Peyer's patch (tissue), 4 donors: ENCODE data around the gene COPS9. TPM values are rescaled to one million over a fixed set of nuclear protein-coding genes. Genes with fewer than 3 reads are reported as not detected.

Experiments used
- DNase-seq, 3 donors: peaks; one replicate each; pipeline ENCODE4 v3.0.0-alpha.2; 2017 to 2019
- H3K27ac ChIP-seq, 4 donors: fragments of 200-600 bp; sonication (generic); one replicate each; pipeline ENCODE4 v1.5.1; 2016 to 2019
- H3K27me3 ChIP-seq, 2 donors: fragments of 200-600 bp; sonication (generic); one replicate each; pipeline ENCODE4 v1.5.1; 2019
- H3K36me3 ChIP-seq, 3 donors: fragments of 200-600 bp; sonication (generic); one replicate each; pipeline ENCODE4 v1.5.1; 2016 to 2019
- H3K4me1 ChIP-seq, 4 donors: fragments of 200-600 bp; sonication (generic); one replicate each; pipeline ENCODE4 v1.5.1; 2016 to 2019
- H3K4me3 ChIP-seq, 4 donors: fragments of 200-600 bp; sonication (generic); 1 replicate in 3 of 4; 2 replicates in 1 of 4; pipeline ENCODE4 v1.5.1; 2016 to 2019; ENCODE audit warnings: mild to moderate bottlenecking in 1 of 4
- H3K9me3 ChIP-seq, 4 donors: fragments of 200-600 bp; sonication (generic); one replicate each; pipeline ENCODE4 v1.5.1; 2016 to 2019; ENCODE audit warnings: mild to moderate bottlenecking in 1 of 4
- POLR2A ChIP-seq, 2 donors: fragments of 450-650 bp; IDR thresholded peaks; one replicate each; pipeline ENCODE4 v1.5.1; 2017; ENCODE audit warnings: antibody characterized with exemption in 2 of 2, mild to moderate bottlenecking in 2 of 2, moderate library complexity in 2 of 2
- total RNA-seq, 4 donors: library from RNA; depleted of rRNA; stranded (reverse); fragments of >200 nt; gene quantifications; one replicate each; pipeline ENCODE4 v1.1.0, GENCODE V29; 2016
- TF ChIP-seq, protein P1 (sequence below), 6 experiments: fragments of 450-650 bp in 4 of 6; fragments of 200-600 bp in 2 of 6; sonication (generic) in 1 of 6; IDR thresholded peaks; one replicate each; pipeline ENCODE4 v1.5.1; 2017 to 2019; ENCODE audit warnings: antibody characterized with exemption in 6 of 6, mild to moderate bottlenecking in 3 of 6, moderate library complexity in 1 of 6

The COPS9 gene
- total RNA-seq, 4 donors from 2014 or later, result 57.3 to 113 (median 104) TPM

GRCh38 chr2:240164586-240164985 is 28.5 kb upstream of the COPS9 start:
- Histone ChIP-seq H3K4me1 (no peaks in the 10 kb centered on the region), H3K27me3 (no peaks in the 10 kb centered on the region), H3K27ac (no peak overlapping the region), H3K36me3 (no peaks in the 10 kb centered on the region), H3K9me3 (no peaks in the 10 kb centered on the region), H3K4me3 (no peak overlapping the region)
- DNase-seq, result no peak
- no peak for TF ChIP-seq POLR2A (IDR thresholded peaks at IDR 0.05)
- TF ChIP-seq, protein P1, sequence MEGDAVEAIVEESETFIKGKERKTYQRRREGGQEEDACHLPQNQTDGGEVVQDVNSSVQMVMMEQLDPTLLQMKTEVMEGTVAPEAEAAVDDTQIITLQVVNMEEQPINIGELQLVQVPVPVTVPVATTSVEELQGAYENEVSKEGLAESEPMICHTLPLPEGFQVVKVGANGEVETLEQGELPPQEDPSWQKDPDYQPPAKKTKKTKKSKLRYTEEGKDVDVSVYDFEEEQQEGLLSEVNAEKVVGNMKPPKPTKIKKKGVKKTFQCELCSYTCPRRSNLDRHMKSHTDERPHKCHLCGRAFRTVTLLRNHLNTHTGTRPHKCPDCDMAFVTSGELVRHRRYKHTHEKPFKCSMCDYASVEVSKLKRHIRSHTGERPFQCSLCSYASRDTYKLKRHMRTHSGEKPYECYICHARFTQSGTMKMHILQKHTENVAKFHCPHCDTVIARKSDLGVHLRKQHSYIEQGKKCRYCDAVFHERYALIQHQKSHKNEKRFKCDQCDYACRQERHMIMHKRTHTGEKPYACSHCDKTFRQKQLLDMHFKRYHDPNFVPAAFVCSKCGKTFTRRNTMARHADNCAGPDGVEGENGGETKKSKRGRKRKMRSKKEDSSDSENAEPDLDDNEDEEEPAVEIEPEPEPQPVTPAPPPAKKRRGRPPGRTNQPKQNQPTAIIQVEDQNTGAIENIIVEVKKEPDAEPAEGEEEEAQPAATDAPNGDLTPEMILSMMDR (IDR thresholded peaks at IDR 0.05), result no peak

DNA sequence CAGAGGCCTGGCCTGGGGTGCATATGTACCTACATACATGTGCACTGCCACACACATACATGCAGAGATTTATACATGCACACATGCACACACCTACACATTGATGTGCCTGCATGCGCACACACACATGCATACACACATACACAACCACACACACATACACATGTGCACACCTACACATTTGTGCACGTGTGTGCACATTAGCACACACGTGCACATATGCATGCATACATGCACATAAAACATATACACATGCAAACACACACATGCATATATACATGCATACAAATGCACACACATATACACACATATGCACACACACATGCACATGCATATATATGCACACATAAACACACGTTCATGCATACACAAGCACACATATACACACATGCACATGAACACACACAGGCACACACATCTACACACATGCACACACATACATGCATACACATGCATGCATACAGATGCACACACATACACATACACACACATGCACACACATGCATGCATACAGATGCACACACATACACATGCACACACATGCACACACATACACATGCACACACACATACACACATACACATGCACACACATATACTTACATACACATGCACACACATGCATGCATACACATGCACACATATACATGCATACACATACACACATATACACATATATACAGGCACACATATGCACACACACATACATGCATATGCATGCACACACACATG is 27.9 kb upstream of the COPS9 start:
- Histone ChIP-seq H3K9me3 (no peaks in the 10 kb centered on the region), H3K4me1 (no peaks in the 10 kb centered on the region), H3K27me3 (no peaks in the 10 kb centered on the region), H3K4me3 (no peak overlapping the region), H3K27ac (no peak overlapping the region), H3K36me3 (no peaks in the 10 kb centered on the region)
- TF ChIP-seq POLR2A (IDR thresholded peaks at IDR 0.05), result no peak
- TF ChIP-seq, protein P1 (IDR thresholded peaks at IDR 0.05), result no peak
- no peak for DNase-seq

DNA sequence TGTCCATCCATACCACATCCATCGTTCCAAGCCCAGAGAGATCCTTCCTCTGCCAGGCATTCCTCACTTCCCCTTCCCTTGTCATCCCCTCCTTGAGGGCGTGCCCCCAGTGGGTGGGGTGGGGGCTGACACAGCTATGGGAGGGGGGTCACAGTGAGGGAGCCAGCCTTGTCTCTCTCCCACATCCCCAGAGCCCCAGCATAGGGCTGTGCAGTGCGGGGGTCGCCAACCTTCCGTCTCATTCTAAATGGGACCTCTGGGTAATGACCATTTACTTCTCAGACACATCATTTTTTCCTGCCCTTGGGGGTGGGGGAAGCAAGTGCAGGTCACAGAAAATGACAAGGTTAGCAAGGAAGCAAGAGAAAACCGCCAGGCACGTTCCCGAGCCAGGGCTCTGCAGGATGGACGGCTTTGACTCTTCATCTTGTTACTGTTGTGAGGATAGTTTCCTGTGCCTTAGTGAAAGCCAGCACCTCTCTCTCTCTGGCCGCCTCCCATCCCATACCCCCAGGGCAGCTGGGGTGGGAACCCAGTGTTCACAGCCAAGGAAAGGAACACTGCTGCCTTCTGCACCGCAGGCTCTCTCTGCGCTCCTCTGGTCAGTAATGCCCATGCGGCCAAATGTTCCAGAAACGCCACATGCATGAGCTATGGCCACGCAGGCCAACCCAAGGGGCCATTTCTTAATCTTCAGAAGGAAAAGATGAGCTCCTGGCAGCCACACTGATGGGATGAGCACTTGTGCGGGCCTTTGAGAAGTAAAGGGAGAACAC is 27.0 kb upstream of the COPS9 start:
- peak in 1 of 3 donors; percentile 27 for DNase-seq
- TF ChIP-seq, protein P1 (IDR thresholded peaks at IDR 0.05), result no peak
- no peak for TF ChIP-seq POLR2A (IDR thresholded peaks at IDR 0.05)
- no peaks in the 10 kb centered on the region for H3K9me3 ChIP-seq
- H3K4me1 ChIP-seq, result no peaks in the 10 kb centered on the region
- H3K27me3 ChIP-seq, result no peaks in the 10 kb centered on the region
- H3K27ac ChIP-seq, result no peak overlapping the region
- no peak overlapping the region for H3K4me3 ChIP-seq
- no peaks in the 10 kb centered on the region for H3K36me3 ChIP-seq

GRCh38 chr2:240162531-240162930 is 26.4 kb upstream of the COPS9 start:
- Histone ChIP-seq H3K36me3 (no peaks in the 10 kb centered on the region), H3K9me3 (no peaks in the 10 kb centered on the region), H3K27ac (no peak overlapping the region), H3K27me3 (no peaks in the 10 kb centered on the region), H3K4me3 (no peak overlapping the region), H3K4me1 (no peaks in the 10 kb centered on the region)
- TF ChIP-seq, protein P1 (IDR thresholded peaks at IDR 0.05), result no peak
- no peak for TF ChIP-seq POLR2A (IDR thresholded peaks at IDR 0.05)
- peak in 1 of 3 donors; percentile 26 for DNase-seq

- H3K36me3 ChIP-seq, result no peaks in the 10 kb centered on the region
- TF ChIP-seq, protein P1 (IDR thresholded peaks at IDR 0.05), result no peak
- TF ChIP-seq POLR2A (IDR thresholded peaks at IDR 0.05), result no peak
- H3K27me3 ChIP-seq, result no peaks in the 10 kb centered on the region
- DNase-seq, result no peak
- no peak overlapping the region for H3K4me3 ChIP-seq
- H3K27ac ChIP-seq, result no peak overlapping the region
- H3K4me1 ChIP-seq, result no peaks in the 10 kb centered on the region
- no peaks in the 10 kb centered on the region for H3K9me3 ChIP-seq
Measured at GRCh38 chr2:240162032-240162431, 25.9 kb upstream of the COPS9 start.
